OCI-LY3 (cell line): Measurements from ENCODE around the gene STRN4.

Experiments used
- H2AFZ ChIP-seq: fragments of 200-600, 300-600 bp; shearing (Covaris generic); 2 replicates; pipeline ENCODE4 v1.6.0; 2014; ENCODE audit warnings: antibody characterized with exemption, low read depth, low read length
- H3K27ac ChIP-seq: fragments of 200-600, 300-600 bp; sonication (generic); 2 replicates; pipeline ENCODE4 v1.5.1; 2014; ENCODE audit warnings: mild to moderate bottlenecking, low read length, moderate library complexity, mixed read lengths
- H3K27me3 ChIP-seq: fragments of 200-600, 300-600 bp; sonication (generic); 2 replicates; pipeline ENCODE4 v1.6.1; 2014; ENCODE audit warnings: low read depth, low read length, mixed read lengths
- H3K36me3 ChIP-seq: fragments of 200-600, 300-600 bp; sonication (generic); replicated peaks from 2 replicates; pipeline ENCODE3; 2014; ENCODE audit warnings: low read depth, low read length, mixed read lengths
- H3K4me1 ChIP-seq: fragments of 300-600, 200-600 bp; sonication (generic); 2 replicates; pipeline ENCODE4 v1.6.1; 2014; ENCODE audit warnings: low read length, mixed read lengths
- H3K4me2 ChIP-seq: fragments of 200-600, 300-600 bp; sonication (generic); 2 replicates; pipeline ENCODE4 v1.6.1; 2014; ENCODE audit warnings: low read length, mixed read lengths
- H3K4me3 ChIP-seq: fragments of 300-600, 200-600 bp; sonication (generic); 2 replicates; pipeline ENCODE4 v1.5.1; 2014; ENCODE audit warnings: antibody characterized with exemption, mild to moderate bottlenecking, low read length, moderate library complexity
- H3K79me2 ChIP-seq: fragments of 300-600, 200-600 bp; shearing (Covaris generic); 2 replicates; pipeline ENCODE4 v1.6.1; 2014; ENCODE audit warnings: mild to moderate bottlenecking, low read length, mixed read lengths
- H3K9ac ChIP-seq: fragments of 300-600, 200-600 bp; shearing (Covaris generic); 2 replicates; pipeline ENCODE4 v1.6.0; 2014; ENCODE audit warnings: mild to moderate bottlenecking, low read length, moderate library complexity
- H3K9me3 ChIP-seq: fragments of 200-600, 300-600 bp; shearing (Covaris generic); 2 replicates; pipeline ENCODE4 v1.6.1; 2014; ENCODE audit warnings: low read length, mixed read lengths; ENCODE audit not compliant: insufficient read depth
- H4K20me1 ChIP-seq: fragments of 200-600, 300-600 bp; sonication (generic); 2 replicates; pipeline ENCODE4 v1.6.1; 2016; ENCODE audit warnings: low read length, mixed read lengths; ENCODE audit not compliant: insufficient read depth
- EZH2phosphoT487 ChIP-seq: fragments of 200-600 bp; shearing (Covaris generic); IDR thresholded peaks from 2 replicates; pipeline ENCODE4 v1.6.1; 2018; ENCODE audit warnings: antibody characterized with exemption, mixed run types, low read depth
- TF ChIP-seq, protein P1 (sequence below): fragments of 200-600, 300-600 bp; sonication (generic); IDR thresholded peaks from 2 replicates; pipeline ENCODE4 v1.5.1; 2014; ENCODE audit warnings: antibody characterized with exemption, low read length, low read depth

STRN4 gene

DNA sequence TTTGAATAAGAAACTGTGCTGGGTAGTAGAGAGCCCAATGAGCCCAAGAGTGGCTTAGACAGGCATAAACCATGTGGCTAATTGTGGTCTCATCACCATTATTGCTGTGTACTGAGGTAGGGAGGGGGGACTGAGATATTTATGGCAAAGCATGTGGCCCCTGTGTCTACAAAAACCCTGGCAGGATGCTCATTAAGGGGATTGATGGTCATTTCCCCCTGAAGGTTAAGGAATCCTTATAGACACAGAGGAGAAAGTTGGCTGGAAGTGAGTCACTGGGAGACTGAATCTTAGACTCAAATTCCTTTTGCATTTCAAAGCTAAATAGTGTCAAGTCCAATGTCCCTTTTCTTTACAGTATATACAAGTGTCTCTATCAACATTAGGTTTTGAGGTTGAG, 75.4 kb downstream of the STRN4 start:
- H3K27me3 ChIP-seq: no peaks in the 10 kb centered on the region
- no peaks in the 10 kb centered on the region for H3K9me3 ChIP-seq
- H2AFZ ChIP-seq: no peak overlapping the region
- peaks cover 41% of the 10 kb centered on the region for H3K36me3 ChIP-seq
- TF ChIP-seq, protein P1, sequence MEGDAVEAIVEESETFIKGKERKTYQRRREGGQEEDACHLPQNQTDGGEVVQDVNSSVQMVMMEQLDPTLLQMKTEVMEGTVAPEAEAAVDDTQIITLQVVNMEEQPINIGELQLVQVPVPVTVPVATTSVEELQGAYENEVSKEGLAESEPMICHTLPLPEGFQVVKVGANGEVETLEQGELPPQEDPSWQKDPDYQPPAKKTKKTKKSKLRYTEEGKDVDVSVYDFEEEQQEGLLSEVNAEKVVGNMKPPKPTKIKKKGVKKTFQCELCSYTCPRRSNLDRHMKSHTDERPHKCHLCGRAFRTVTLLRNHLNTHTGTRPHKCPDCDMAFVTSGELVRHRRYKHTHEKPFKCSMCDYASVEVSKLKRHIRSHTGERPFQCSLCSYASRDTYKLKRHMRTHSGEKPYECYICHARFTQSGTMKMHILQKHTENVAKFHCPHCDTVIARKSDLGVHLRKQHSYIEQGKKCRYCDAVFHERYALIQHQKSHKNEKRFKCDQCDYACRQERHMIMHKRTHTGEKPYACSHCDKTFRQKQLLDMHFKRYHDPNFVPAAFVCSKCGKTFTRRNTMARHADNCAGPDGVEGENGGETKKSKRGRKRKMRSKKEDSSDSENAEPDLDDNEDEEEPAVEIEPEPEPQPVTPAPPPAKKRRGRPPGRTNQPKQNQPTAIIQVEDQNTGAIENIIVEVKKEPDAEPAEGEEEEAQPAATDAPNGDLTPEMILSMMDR: no peak
- no peak for TF ChIP-seq EZH2phosphoT487
- no peak overlapping the region for H3K27ac ChIP-seq
- H3K4me3 ChIP-seq: no peak overlapping the region
- no peaks in the 10 kb centered on the region for H3K79me2 ChIP-seq
- no peaks in the 10 kb centered on the region for H4K20me1 ChIP-seq
- no peak overlapping the region for H3K9ac ChIP-seq
- H3K4me2 ChIP-seq: no peak overlapping the region
- H3K4me1 ChIP-seq: no peaks in the 10 kb centered on the region
